Stimulated activated CD8-positive, alpha-beta memory T cell treated with anti-CD3 and anti-CD28 coated beads, Interleukin-7, amount 100 ng/mL, for 1 hour (primary cell): ENCODE data around the gene SYNCRIP.
"Not testable (repeated sequence)": the region's sequence is repeated elsewhere in the genome, so short reads cannot be mapped to it uniquely, and the experiment has no call there.

Source experiments
- DNase-seq, 2 donors: peaks; one replicate each; pipeline ENCODE4 v3.0.0-alpha.2; 2020; ENCODE audit warnings: low read depth in 2 of 2

The SYNCRIP gene

DNA sequence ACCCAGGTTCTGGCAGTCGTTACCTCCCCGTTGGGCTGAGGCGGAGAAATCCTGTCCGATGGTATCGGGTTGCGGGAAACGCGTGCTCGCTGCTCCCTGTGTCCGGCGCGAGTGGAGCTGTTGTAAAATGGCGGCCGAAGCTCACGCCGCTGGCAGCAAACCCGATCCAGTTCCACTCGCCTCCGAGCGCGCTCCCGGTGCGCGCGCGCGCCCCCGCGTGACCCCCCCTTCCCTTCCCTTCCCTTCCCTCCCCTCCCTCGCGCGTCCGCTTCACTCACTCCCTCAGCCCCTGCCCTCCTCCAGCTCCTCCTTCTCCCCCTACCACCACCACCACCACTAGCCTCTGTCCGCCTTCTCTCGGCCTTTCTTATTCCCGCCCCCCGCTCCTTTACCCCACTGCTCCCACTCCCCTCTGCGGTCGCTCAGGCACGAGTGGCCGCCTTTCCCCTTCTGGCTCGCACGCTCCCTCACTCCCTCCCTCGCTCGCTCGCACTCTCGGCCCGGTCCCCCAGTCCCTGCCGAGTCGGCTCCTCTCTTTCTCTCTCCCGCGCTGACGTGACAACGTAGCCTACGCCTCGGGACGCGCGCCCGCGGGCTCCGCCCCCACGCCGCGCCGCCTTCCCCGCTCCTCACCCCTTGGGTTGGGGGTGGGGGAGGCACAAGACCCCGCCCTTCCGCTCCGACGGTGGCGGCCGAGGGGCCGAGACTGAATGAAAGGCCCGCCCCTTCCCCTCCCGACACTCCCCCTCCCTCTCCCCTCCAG, at the start of gene SYNCRIP:
TSS of gene SYNCRIP (minus strand) at position 113 of the 763 bp plus-strand sequence. CDS start 1,447 bp downstream, outside the sequence.
- peak; percentile 93 to 96 for DNase-seq

DNA sequence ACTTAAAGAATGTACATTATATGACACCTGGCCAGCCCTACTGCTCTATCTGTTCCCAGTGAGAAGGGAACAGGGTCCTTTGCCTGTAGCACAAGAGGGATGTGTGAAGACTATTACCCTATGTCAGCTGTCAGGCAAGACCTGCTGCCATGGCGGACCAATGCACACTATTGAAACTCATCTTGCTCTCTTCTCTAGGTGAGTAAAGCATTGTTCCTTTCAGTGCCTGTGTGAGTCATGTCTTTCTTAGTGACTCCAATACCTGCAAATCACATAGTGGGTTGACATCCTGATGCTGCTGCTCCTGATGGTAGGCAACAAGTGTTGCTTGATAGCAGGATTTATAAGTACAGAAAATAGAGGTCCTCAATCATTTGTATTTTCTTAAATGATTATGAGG, 48.8 kb upstream of the SYNCRIP start:
- no peak for DNase-seq

DNA sequence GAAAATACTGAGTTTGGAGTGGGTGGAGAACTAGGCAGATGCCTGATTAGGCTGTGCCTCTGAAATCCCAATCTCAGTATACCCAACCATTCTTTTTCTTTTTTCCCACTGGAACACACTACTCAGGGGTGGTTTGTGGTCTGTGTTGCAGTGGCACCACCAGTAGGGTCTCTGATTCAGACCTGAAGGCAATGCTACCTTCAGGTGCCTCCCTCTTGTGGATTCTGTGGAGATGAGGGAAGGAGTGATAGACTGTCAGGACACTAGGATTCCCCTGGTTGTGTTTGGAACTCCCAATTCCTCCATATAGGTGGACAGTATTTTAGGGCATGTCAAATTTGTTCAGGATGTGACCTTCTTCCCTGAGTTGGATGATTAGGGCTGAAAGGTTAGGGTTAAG, 47.4 kb upstream of the SYNCRIP start:
- no peak for DNase-seq

DNA sequence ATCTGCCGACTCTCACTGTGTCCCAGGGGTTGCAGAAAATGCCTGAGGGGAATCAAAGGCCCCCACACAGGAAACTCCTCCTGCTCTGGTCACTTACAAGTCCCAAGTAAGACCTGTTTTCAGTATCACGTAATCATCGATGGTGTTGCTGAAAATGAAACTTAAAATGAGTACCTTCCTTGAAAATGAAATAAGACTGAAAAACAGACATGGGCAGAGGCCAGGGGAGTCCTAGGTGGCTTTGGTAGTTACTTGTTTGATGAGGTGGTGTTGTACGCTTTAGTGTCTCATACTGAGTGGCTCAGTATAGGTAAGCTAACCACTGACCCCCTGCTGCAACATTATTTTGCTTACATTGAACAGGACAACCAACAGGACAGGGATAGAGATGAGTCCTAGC, 43.0 kb upstream of the SYNCRIP start:
- no peak for DNase-seq

DNA sequence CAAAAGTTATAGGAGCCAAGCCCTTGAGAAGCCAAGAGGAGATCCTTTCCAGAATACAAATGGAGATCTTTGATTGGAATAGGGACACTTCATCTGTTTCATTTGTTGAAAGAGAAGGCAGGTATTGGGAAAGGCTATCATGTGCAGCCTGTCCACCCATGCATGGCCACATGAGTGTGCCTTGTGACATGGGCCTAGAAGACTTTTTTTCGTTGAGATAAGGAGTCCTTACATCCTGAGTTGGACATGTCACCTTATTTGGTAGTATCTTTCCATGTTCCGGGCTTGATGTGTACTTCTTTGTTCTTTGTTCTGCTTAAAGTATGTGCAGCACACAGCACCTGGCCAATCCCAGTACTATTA, 42.1 kb upstream of the SYNCRIP start:
- no peak for DNase-seq

DNA sequence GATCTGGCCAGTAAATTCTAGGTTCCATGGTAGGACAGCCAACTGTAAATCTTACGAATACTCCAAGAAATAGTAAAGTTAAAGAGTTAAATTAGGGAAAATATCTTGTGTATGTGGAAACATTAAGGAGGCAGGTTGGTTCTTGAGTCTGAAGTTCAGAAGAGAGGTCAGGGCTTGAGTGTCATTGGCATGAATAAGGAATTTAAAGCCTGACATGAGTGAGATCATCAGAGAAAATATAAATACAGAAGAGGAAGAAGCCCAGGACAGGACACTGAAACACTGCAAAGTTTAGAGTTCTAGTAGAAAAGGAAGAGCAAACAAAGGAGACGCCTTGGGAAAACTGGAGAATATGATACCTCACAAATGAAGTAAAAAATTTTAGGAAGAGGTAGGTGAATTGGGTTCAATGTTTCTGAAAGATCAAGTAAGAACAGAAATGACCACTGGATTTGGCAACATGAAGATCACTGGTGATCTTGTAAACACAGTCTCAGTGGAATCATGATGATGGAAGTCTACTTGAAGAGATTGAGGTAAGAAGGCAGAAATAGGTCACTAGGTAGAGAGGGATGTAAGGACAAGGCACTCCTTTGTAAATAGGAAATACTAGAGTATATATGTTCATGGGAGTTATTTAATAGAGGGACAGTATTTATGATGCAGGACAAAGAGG, 41.6 kb upstream of the SYNCRIP start:
- no peak for DNase-seq

DNA sequence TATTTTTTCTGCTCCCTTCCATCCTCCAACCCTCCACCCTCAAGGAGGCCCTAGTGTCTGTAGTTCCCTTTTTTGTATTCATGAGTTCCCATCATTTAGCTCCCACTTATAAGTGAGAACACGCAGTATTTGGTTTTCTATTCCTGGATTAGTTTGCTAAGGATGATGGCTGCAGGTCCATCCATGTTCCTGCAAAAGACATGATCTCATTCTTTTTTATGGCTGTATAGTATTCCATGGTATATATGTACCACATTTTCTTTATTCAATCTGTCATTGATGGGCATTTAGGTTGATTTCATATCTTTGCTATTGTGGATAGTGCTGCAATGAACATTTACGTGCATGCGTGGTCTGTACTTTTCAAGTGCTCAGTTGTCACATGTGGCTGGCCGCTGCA, 39.2 kb upstream of the SYNCRIP start:
- not testable (repeated sequence) for DNase-seq

DNA sequence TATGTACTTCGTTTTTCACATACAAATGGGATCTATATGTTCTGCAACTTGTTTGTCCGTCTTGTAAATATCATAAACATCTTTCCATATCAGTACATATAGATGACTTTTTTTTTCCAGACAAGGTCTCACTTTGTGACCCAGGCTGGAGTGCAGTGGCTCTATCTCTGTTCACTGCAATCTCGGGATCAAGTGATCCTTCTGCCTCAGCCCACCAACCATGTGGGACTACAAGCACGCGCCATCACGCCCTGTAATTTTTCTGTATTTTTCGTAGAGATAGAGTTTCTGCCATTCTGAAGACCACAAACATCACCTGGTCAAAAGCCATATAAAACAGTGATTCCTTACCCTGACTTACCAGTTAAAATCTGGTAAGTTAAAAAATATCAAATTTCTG, 37.7 kb upstream of the SYNCRIP start:
- DNase-seq, result no peak

DNA sequence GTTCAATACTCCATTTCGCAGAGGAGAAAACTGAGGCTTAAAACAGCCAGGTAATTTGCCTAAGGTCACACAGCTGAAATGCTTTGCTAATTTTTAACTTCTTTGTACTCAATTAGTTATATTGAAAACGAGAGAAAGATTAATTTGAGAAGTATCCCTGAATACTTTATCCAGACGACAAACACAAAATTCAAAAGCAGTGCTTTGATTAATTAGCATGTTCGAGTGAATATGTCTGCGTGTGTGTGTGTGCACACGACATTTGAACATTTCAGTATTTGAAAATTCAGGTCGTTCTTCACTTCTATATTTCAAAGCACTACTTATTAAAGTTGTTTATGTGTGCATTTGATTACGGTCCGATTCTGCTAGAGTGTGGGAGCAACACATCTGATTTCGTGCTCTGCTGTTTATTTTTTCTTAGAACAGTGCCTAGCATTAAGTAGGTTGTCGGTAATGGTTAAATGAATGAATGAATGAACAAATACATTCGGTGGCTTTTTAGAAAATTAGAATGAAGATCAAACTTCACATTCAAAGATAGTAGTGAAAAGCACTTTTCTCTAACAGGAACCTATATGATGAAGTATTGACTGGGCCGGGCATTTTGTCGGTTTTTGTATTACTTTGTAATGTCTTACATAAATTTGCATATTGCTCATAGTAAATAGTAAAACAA, 36.9 kb upstream of the SYNCRIP start:
- no peak for DNase-seq

DNA sequence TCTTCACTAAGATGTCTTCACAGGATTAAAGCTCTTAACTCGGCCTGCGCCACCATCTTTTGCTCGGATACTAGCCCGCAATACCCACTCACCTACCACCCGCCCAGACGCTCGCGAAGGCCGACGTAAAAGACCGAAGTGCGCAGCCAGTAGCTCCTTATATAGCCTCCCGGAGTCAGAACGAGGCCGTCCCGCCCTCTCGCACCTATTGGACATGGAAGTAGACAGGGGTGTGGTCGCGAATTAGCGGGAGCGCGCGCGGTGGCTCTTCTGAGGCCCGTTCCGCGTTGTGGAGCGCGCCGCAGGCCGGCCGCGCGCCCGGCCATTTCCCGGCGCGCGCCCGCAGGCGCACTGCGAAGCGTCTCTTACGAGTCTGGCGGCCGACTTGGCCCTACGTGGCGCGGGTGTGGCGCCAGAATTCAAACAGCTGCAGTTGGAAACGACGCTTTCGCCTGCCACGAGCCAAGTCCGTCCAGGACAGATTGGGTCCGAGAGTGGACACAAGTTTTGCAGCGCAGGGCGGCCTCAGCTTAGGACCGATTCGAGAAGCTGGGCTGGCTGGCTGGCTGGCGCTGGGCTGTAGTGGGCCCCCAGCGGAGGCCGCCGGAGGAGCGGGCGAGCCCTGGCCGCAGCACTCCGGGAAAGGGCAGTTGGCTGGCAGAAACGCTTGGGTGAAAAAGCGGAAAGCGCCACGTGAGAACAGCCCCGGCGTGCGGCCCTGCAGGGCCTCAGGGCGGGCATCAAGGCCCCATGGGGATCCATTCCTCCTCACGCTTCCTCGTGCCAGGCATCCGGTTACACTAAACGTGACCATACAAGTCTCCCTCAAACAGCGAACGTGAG, 36.1 kb upstream of the SYNCRIP start:
- peak; percentile 95 for DNase-seq

DNA sequence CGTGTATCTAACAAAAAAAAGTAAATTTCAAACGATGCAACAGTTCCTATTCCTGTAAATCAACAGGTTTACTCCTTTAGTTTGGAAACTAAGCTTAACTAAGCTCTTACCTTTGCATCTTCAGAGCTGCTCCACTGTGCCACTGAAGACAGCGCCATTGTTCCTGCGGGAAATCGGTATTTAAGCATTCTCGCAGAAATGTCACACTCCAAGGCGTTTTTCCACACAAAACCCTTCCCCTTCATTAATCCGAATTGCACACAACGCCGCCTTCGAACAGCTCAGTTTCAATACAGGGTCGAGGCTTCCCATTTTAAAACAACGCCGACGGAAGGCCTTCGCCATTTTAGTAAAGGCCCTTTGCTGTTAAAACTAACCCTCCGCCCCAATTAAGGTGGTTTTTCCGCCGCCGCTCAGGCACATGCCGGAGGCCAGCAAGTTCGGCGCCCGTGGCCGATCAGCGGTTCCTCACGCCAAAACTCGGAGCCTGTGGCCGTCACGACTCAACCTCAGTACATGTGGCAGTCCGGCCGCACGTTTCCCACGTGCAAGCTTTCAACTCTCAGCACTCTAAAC, 35.4 kb upstream of the SYNCRIP start:
- no peak for DNase-seq

DNA sequence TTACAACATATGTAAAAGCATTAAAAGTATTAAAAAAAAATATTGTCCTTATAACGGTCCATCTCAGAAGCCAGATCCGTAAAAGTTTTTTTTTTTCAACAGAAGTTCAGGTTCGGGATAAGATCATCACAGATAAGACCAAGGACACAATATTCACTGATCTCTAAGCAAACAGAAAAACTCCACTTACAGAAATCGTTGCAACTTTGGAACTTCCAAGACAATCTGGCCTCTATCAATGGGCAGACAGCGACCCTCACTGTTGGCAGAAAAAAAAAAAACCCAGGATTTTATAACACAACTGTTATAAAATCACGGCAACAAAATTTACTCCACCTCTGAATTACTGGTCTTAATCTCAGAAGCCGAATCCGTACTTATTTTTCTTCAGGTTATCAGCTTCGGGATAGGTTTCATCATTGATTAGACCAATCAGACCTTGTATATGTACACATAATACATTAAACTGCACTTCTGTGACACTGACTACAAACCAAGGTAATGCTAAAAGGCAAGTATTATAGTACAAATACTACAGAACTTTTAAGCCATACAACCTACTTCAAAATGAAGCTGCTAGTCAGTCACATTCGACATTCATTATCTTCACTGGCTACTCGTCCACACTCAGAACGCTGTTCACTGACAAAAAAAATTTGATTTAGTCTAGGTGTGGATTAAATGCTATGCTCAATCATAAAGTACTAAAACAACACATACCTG, 34.7 kb upstream of the SYNCRIP start:
- DNase-seq, result no peak

DNA sequence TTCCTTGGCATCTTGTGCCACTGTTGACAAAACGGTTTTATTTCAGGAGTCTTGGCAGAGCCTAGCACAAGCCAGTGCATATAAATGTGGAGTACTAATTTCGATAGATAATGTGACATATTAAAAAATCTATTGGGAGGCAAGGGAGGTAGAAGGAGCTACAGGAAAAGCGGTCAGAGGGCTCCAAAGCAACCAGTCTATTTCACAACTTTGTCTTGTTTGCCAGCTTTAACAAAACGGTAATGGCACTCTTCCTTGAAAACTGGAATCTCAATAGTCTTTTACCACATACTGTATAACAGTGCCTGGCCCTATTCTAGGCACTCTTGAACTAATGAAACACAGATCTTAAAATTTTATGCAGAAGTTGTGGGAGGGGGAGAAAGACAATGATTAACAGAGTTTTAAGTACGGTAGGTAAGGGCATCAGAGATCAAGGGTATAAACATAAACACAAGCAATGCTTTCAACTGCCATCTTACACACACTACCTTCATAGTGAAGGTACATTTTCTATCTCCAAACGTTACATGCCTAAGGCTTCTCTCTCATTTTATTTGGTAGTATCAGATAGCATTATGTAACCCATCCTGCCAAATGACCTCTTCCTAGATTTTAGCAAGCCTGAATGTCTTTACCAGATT, 33.5 kb upstream of the SYNCRIP start:
- no peak for DNase-seq

DNA sequence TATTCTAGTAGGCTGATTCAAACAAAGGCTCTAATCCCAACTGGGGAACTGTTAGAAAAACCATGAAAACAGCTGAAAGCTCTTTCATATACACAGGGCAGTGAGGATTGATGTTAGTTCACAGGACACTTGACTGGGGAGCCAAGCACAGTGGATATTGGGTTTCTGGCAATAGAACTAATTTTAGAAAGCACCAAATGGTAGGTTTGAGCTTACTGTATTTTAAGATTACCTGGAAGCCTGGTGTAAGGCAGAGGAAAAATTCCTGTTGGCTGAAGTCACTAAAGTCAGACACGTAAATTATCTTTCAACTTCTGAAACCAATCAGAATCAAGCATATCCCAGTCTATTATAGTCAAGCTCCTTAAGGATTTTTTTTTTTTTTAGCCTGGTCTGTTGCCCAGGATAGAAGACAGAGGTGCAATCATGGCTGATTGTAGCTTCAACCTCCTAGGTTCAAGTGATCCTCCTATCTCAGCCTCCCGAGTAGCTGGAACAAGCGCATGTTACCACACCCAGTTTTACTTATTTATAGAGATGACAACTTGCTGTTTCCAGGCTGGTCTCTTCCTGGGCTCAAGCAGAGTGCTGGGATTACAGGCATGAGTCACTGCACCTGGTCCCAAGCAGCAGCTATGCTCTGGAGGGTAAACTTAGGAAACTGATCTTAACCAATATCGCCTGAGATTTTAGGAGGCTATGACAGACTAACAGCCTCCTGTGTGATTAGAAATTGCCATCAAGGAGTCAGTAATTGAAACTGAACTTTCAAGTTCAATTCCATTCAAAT, 32.5 kb upstream of the SYNCRIP start:
- no peak for DNase-seq

DNA sequence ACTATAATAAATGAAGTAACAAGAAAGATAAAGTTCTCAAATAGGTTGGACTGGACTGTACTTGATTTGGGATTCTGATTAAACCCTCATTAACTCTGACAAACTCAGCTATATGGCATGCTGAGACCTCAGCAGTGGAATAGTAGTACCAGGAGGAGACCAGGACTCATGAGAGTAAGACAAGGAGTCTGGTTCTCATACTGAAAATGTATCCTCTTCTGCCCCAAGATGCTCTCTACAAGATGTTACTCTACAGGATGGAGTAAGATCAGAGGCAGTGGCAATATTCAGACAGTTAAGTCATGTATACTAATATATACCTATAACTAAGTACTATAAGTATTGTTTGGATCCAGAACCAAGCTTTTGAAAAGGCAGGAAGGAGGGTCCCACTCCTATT, 31.9 kb upstream of the SYNCRIP start:
- DNase-seq, result no peak

DNA sequence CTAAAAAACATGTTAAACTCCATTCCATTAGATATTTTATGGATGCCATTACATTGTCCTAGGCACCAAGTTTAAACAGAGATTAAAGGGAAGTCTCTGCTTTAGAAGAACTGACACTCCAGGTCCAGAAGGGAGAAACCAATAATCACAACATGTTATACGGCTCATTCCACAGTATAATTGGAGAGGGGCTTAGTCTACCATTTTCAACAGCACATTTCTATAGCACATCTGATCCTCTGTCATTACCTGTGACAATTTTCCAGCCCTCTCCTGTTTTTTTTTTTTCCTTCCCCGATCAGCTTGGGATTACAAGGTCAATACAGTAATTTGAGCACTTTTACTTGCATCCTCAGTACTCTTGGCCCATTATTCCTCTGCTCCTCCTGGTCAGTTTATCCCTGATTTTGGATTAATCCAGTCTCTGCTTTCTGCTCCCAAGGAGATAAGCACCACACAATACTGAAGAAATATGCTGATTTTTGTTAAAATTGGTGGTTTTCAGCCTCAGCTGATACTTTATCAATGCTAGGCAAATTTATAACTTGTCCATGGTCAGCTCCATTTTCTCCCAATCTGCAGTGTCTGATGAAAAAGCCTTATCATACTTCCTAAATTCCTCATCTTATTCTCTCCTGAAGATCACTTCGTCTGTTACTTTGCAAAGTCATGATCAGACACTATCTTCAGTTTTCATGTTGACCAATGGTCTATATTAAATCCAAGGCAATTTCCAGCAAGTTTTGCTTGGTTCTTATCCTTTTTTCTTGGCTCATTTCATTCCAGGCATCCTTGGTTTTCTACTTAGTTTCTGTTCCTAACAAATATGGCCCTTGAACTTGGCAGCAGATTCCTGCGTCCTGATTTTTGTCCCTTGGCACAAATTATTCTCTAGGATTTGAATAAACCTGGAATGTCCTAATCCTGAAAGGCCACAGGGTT, 30.8 kb upstream of the SYNCRIP start:
- DNase-seq, result no peak

DNA sequence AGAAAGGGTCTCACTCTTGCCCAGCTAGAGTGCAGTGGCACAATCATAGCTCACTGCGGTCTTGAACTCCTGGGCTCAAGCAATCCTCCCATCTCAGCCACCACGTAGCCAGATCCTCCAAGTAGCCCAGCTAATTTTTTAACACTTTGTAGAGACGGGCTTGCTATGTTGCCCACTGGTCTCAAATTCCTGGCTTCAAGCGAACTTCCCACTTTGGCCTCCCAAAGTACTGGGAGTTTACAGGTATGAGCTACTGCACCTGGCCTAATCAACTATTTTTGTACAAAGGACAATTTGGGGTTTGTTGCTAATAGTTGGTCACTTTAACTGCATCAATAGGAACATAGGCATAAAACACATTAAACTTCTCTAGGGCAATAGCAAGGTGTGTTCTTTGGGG, 29.9 kb upstream of the SYNCRIP start:
- no peak for DNase-seq

DNA sequence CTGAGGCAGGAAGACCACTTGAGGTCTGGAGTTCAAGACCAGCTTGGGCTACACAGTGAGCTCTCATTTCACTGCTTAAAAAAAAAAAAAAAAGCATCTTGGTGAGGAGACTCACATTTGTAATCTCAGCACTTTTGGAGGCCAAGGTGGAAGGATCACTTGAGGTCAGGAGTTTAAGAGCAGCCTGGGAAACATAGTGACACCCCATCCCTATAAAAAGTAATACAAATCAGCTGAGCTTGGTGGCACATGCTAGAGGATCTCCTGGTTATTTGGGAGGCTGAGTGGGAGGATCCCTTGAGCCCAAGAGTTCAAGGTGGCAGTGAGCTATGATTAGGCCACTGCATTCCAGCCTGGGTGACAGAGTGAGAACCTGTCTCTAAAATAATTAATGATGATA, 29.4 kb upstream of the SYNCRIP start:
- no peak for DNase-seq

DNA sequence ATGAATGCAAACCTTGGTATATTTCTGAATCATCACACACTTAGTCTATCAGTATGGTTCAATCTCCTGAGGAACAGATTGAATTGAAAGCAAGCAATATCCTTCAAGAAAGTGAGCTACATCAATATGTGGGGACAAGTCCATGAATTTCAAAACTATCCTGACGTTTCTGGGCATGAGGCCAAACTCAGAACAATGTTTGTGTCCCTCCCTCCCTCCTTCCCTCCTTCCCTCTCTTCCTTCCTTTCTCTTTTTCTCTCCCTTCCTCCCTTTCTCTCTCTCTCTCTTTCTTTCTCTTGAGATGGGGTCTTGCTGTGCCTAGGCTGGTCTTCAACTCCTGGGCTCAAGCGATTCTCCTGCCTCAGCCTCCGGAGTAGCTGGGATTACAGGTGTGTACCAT, 27.9 kb upstream of the SYNCRIP start:
- DNase-seq, result no peak
